Vagina (tissue), 2 donors: ENCODE measurements around the gene FGFR3. TPM values are rescaled to one million over a fixed set of nuclear protein-coding genes. Genes with fewer than 3 reads are reported as not detected.

ENCODE experiments used
- DNase-seq, 2 donors: peaks; one replicate each; pipeline ENCODE4 v3.0.0-alpha.2; 2017; ENCODE audit errors: extremely low spot score in 2 of 2
- H3K27ac ChIP-seq: fragments of 200-600 bp; sonication (generic); one replicate; pipeline ENCODE4 v1.5.1; 2019
- H3K27me3 ChIP-seq: fragments of 200-600 bp; sonication (generic); one replicate; pipeline ENCODE4 v1.5.1; 2019
- H3K36me3 ChIP-seq, 2 donors: fragments of 200-600 bp; sonication (generic); one replicate each; pipeline ENCODE4 v1.5.1; 2017 to 2019
- H3K4me1 ChIP-seq: fragments of 200-600 bp; sonication (generic); one replicate; pipeline ENCODE4 v1.5.1; 2019
- H3K4me3 ChIP-seq, 2 donors: fragments of 200-600 bp; sonication (generic); 1 replicate in 1 of 2; 2 replicates in 1 of 2; pipeline ENCODE4 v1.5.1; 2016 to 2019
- H3K9me3 ChIP-seq: fragments of 200-600 bp; sonication (generic); one replicate; pipeline ENCODE4 v1.5.1; 2019
- POLR2A ChIP-seq, 2 donors: fragments of 450-650 bp; IDR thresholded peaks; one replicate each; pipeline ENCODE4 v1.6.1; 2017; ENCODE audit warnings: antibody characterized with exemption in 2 of 2, mild to moderate bottlenecking in 2 of 2, moderate library complexity in 2 of 2
- POLR2AphosphoS5 ChIP-seq, 2 donors: sonication (generic); formaldehyde crosslinking; IDR thresholded peaks; one replicate each; pipeline ENCODE4 v1.9.0; 2017; ENCODE audit warnings: antibody characterized with exemption in 2 of 2, mild to moderate bottlenecking in 2 of 2, low read depth in 1 of 2; ENCODE audit not compliant: insufficient read depth in 1 of 2
- intact Hi-C: fragments of 100-400 bp; cut with DNase I; formaldehyde crosslinking; loops from one replicate; pipeline ENCODE4 v1.15.1; 2023
- total RNA-seq: library from RNA; depleted of rRNA; stranded (reverse); fragments of >200 nt; gene quantifications from one replicate; pipeline ENCODE4 v1.2.3, GENCODE V29; 2016
- TF ChIP-seq, protein P1 (sequence below), 3 experiments: fragments of 450-650 bp in 2 of 3; fragments of 200-600 bp in 1 of 3; sonication (generic) in 1 of 3; IDR thresholded peaks; one replicate each; pipeline ENCODE4 v1.5.1; 2017 to 2019; ENCODE audit warnings: antibody characterized with exemption in 3 of 3, mild to moderate bottlenecking in 2 of 3, moderate library complexity in 2 of 3

Gene FGFR3
- total RNA-seq, 1 donor from 2014 or later, result 96.5 TPM

DNA sequence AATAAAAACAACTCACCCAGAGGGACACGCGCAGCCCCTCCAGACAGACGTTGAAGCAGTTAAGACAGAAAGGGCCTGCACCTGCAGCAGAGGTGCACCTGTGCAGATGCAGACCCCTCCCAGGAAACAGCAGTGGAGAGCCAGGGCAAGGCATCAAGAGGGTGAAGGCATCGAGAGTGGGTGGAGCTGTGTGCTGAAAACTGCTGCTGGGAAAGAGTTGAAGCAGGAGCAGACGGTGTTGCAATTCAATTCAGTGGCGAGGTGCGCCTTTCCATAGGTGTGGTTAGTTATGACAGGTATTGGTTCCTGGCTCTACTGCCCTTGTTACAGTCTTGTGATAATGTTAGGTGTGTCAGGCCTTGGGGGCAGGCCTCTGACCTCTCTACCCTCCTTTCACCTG, 46.2 kb downstream of the FGFR3 start:
- peaks cover 0 to 80% of the 10 kb centered on the region in 2 donors for H3K36me3 ChIP-seq
- H3K4me1 ChIP-seq, result no peaks in the 10 kb centered on the region
- no peak for TF ChIP-seq POLR2AphosphoS5 (IDR thresholded peaks at IDR 0.05; ENCODE audit: insufficient read depth in 1 of 2, low read depth in 1 of 2)
- TF ChIP-seq POLR2A (IDR thresholded peaks at IDR 0.05), result no peak
- TF ChIP-seq, protein P1, sequence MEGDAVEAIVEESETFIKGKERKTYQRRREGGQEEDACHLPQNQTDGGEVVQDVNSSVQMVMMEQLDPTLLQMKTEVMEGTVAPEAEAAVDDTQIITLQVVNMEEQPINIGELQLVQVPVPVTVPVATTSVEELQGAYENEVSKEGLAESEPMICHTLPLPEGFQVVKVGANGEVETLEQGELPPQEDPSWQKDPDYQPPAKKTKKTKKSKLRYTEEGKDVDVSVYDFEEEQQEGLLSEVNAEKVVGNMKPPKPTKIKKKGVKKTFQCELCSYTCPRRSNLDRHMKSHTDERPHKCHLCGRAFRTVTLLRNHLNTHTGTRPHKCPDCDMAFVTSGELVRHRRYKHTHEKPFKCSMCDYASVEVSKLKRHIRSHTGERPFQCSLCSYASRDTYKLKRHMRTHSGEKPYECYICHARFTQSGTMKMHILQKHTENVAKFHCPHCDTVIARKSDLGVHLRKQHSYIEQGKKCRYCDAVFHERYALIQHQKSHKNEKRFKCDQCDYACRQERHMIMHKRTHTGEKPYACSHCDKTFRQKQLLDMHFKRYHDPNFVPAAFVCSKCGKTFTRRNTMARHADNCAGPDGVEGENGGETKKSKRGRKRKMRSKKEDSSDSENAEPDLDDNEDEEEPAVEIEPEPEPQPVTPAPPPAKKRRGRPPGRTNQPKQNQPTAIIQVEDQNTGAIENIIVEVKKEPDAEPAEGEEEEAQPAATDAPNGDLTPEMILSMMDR (IDR thresholded peaks at IDR 0.05), result no peak
- no peaks in the 10 kb centered on the region for H3K9me3 ChIP-seq
- H3K27ac ChIP-seq, result no peak overlapping the region
- no peak for DNase-seq
- intact Hi-C loops, result no loop called here
- no peak overlapping the region for H3K4me3 ChIP-seq
- H3K27me3 ChIP-seq, result no peaks in the 10 kb centered on the region

DNA sequence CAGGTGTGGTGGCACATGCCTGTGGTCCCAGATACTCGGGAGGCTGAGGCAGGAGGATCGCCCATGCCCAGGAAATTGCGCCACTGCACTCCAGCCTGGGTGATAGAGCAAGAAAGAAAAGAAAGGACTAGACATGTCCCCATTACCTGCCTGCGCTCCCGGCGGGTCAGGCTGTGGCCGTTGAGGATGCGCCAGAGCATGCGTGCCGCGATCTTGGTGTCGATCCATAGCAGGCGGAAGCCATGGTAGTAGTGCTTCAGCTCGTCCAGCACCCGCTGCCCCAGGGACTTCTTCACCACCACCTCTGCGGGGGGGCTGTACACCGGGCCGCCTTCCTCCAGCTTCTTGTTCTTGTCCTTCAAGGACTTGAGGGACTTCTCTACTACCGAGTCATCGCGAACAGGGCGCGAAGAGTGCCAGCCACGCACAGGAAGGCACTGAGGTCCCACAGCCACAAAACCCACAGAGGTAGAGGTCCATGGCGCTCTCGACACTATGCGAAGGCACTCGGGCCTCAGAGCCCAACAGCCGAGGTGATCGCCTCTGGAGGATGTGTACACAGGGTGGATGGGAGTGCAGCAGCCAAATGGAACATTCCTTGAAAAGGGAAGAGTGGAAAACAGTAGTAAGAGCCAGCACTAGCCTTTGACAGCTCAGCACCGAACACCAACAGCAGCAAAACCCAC, 48.3 kb downstream of the FGFR3 start:
- H3K27me3 ChIP-seq, result no peaks in the 10 kb centered on the region
- H3K36me3 ChIP-seq, result peaks cover 0 to 78% of the 10 kb centered on the region in 2 donors
- no peak overlapping the region for H3K27ac ChIP-seq
- no peak for DNase-seq
- no peaks in the 10 kb centered on the region for H3K9me3 ChIP-seq
- TF ChIP-seq, protein P1 (IDR thresholded peaks at IDR 0.05), result no peak
- TF ChIP-seq POLR2AphosphoS5 (IDR thresholded peaks at IDR 0.05; ENCODE audit: insufficient read depth in 1 of 2, low read depth in 1 of 2) (no peak), POLR2A (IDR thresholded peaks at IDR 0.05) (no peak)
- no peak overlapping the region for H3K4me3 ChIP-seq
- H3K4me1 ChIP-seq, result no peaks in the 10 kb centered on the region
- intact Hi-C loops, result no loop called here

DNA sequence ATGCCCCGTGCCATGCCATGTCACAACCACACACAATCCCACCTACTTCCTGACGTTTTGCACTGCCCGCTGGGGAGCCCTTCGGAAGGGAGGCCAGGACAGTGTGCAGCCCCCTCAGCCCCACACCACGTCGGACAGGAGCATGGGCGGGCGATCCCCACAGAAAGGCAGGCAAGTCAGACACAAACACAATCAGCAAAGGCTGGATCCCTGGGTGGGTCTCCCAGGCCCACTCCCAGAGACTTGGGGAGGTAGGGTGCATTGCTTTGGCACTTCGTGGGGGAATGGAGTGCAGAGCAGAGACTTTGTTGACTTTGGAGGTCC, 48.8 kb downstream of the FGFR3 start:
- H3K4me1 ChIP-seq, result no peaks in the 10 kb centered on the region
- H3K36me3 ChIP-seq, result peaks cover 0 to 76% of the 10 kb centered on the region in 2 donors
- no peak for DNase-seq
- TF ChIP-seq POLR2AphosphoS5 (IDR thresholded peaks at IDR 0.05; ENCODE audit: insufficient read depth in 1 of 2, low read depth in 1 of 2), result no peak
- TF ChIP-seq POLR2A (IDR thresholded peaks at IDR 0.05), result no peak
- TF ChIP-seq, protein P1 (IDR thresholded peaks at IDR 0.05), result no peak
- H3K9me3 ChIP-seq, result no peaks in the 10 kb centered on the region
- intact Hi-C loops, result no loop called here
- H3K27ac ChIP-seq, result no peak overlapping the region
- H3K4me3 ChIP-seq, result no peak overlapping the region
- H3K27me3 ChIP-seq, result no peaks in the 10 kb centered on the region

DNA sequence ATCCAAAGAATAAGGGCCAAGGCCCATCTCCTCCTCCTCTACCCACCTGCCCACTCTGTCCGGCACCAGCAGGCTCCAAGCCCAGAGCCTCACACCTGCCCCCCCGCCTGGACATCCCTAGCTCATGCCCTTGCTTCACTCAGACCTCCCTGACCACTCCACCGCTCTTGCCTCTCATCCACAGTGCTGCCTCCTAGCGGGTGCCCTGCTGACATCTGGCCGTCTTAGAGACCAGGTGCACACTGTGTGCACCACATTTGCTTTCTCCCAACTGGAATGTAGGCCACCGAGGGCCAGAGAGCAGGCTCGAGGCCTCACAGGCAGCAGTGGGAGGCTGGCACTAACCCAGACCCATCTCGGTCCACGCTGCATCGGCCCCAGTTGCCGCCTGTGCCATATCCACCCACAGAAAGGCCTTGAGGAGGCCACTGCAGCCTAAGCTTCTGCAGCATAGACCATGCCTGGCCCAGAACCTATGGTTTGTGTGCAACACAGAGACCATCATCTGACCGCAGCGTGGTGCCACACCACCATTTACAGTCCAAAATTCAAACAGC, 49.3 kb downstream of the FGFR3 start:
- Histone ChIP-seq H3K27ac (no peak overlapping the region), H3K36me3 (peaks cover 0 to 76% of the 10 kb centered on the region in 2 donors), H3K27me3 (no peaks in the 10 kb centered on the region), H3K9me3 (no peaks in the 10 kb centered on the region), H3K4me3 (no peak overlapping the region), H3K4me1 (no peaks in the 10 kb centered on the region)
- TF ChIP-seq, protein P1 (IDR thresholded peaks at IDR 0.05), result no peak
- TF ChIP-seq POLR2A (IDR thresholded peaks at IDR 0.05), result no peak
- TF ChIP-seq POLR2AphosphoS5 (IDR thresholded peaks at IDR 0.05; ENCODE audit: insufficient read depth in 1 of 2, low read depth in 1 of 2), result no peak
- no peak for DNase-seq
- intact Hi-C loops, result no loop called here

DNA sequence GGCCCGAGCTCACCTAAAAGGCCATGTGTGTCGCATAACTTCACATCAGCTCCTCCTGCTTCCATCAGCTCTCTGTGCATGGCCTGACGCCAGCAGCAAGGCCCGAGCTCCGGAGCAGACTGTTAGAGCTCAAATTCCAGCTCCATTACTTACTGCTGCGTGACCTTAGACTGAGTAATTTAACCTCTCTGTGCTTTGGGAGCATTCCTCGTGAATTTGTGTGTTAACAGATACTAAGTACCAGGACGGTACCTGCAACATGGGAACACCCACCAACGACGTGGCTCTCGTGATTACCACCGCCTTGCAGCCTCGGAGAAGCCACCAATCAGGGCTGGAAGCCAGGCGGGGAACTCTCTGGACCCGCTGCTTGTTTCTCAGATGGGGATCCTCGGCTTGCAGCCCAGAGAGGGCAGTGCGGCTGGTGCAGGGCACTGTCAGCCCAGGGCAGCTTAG, 49.9 kb downstream of the FGFR3 start:
- TF ChIP-seq, protein P1 (IDR thresholded peaks at IDR 0.05), result no peak
- TF ChIP-seq POLR2AphosphoS5 (IDR thresholded peaks at IDR 0.05; ENCODE audit: insufficient read depth in 1 of 2, low read depth in 1 of 2) (no peak), POLR2A (IDR thresholded peaks at IDR 0.05) (no peak)
- no peak for DNase-seq
- Histone ChIP-seq H3K36me3 (peaks cover 0 to 73% of the 10 kb centered on the region in 2 donors), H3K4me3 (no peak overlapping the region), H3K4me1 (no peaks in the 10 kb centered on the region), H3K9me3 (no peaks in the 10 kb centered on the region), H3K27ac (no peak overlapping the region), H3K27me3 (no peaks in the 10 kb centered on the region)
- intact Hi-C loops, result no loop called here
